WERI-Rb-1 (cell line): ENCODE measurements around the gene SLC22A5.

ENCODE experiments used
- DNase-seq: peaks from one replicate; pipeline ENCODE4 v3.0.0-alpha.2; 2020
- H3K27ac ChIP-seq: fragments of 250-450 bp; sonication (Bioruptor Pico); 2 replicates; pipeline ENCODE4 v1.5.1; 2020; ENCODE audit warnings: mild to moderate bottlenecking, moderate library complexity
- H3K27me3 ChIP-seq: fragments of 250-450 bp; sonication (Bioruptor Pico); 2 replicates; pipeline ENCODE4 v1.5.1; 2021; ENCODE audit warnings: mild to moderate bottlenecking, low read depth, moderate library complexity; ENCODE audit not compliant: insufficient read depth, severe bottlenecking
- H3K36me3 ChIP-seq: fragments of 250-450 bp; sonication (Bioruptor Pico); 2 replicates; pipeline ENCODE4 v1.5.1; 2020; ENCODE audit warnings: mild to moderate bottlenecking, moderate library complexity
- H3K4me3 ChIP-seq: 2 replicates; pipeline ENCODE4 v1.5.1; 2011; ENCODE audit warnings: low read depth, mild to moderate bottlenecking, control low read depth, low read length
- H3K9me3 ChIP-seq: fragments of 250-450 bp; sonication (Bioruptor Pico); 2 replicates; pipeline ENCODE4 v1.5.1; 2021; ENCODE audit warnings: mild to moderate bottlenecking, moderate library complexity; ENCODE audit not compliant: severe bottlenecking
- TF ChIP-seq, protein P1 (sequence below): IDR thresholded peaks from 2 replicates; pipeline ENCODE4 v1.5.1; 2011; ENCODE audit warnings: low read depth, mild to moderate bottlenecking, control low read depth, inconsistent platforms, low read length

Gene SLC22A5

DNA sequence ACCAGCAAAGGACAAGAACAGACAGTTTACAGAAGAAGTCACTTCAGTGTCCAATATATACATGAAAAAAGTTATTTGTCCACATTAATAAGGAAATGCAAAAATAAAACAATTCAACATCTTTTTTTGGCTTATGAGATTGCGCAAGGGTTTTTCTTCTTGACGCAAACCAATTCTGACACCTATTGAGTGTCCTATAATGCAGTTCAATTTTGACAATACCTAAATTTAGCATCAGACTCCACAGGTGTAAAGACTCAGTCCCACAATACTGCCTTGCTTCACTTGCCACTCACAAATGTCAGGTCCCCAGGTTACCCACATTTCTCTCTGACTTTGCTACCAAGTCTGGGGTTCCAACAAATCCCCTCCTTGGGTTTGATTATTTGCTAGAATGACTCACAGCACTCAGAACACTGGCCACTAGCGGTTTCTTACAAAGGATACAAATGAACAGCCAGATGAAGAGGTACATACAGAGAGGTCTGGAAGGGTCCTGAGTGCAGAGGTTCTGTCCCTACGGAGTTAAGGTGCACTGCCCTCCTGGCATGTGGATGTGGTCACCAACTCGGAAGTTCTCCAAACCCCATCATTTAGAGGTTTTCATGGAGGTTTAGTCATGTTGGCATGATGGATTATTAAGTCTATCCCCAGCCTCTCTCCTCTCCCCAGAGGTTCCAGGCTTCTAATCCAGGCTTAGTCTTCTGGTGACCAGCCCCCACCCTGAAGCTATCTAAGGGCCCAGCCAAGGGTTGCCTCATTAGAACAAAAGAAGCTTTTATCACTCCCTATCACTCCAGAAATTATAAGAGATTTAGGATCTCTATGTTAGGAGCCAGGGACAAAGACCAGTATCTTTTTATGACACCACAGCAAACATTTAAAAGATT lies 27.0 kb upstream of the SLC22A5 start:
- Histone ChIP-seq H3K27me3 (no peaks in the 10 kb centered on the region), H3K27ac (peak overlapping the region; percentile 10; the same call in 1 of the 2 replicates), H3K9me3 (no peaks in the 10 kb centered on the region), H3K36me3 (no peaks in the 10 kb centered on the region), H3K4me3 (no peak overlapping the region)
- peak; percentile 79 for DNase-seq
- TF ChIP-seq, protein P1, sequence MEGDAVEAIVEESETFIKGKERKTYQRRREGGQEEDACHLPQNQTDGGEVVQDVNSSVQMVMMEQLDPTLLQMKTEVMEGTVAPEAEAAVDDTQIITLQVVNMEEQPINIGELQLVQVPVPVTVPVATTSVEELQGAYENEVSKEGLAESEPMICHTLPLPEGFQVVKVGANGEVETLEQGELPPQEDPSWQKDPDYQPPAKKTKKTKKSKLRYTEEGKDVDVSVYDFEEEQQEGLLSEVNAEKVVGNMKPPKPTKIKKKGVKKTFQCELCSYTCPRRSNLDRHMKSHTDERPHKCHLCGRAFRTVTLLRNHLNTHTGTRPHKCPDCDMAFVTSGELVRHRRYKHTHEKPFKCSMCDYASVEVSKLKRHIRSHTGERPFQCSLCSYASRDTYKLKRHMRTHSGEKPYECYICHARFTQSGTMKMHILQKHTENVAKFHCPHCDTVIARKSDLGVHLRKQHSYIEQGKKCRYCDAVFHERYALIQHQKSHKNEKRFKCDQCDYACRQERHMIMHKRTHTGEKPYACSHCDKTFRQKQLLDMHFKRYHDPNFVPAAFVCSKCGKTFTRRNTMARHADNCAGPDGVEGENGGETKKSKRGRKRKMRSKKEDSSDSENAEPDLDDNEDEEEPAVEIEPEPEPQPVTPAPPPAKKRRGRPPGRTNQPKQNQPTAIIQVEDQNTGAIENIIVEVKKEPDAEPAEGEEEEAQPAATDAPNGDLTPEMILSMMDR, result no peak

DNA sequence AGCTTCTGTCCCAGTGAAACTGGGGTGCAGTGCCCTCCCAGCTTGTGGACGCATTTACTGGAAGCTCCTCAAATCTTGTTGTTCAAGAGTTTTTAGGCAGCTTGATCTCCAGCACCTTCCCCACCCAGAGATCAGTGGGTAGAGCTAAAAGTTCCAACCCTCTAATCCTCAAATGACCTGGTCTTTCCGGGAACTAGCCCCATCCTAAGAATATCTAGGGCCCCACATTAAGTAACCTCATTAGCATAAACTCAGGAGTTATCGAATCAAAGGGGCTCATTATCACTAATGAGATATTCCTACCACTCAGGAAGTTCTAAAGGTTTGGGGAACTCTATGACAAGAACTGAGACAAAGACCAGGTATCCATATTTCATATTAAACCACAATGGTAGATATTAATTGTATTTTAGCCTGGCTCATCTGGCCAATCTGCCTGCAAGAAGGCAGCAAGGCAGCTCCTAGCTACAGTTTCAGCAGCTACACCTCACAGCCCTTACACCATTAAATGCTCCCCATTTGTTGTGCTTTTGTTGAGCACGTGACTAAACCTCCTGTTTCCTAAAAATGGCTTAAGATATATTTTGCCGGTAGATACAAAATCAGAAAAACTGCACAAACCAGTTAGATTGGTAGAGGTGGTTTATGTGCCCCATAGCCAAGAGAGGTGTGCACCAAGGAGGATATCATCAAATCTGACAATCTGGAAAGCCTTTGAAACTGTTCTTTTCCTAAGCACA lies 24.6 kb upstream of the SLC22A5 start:
- no peaks in the 10 kb centered on the region for H3K36me3 ChIP-seq
- TF ChIP-seq, protein P1, result no peak

GRCh38 chr5:132353486-132353995 lies 16.0 kb upstream of the SLC22A5 start:
- H3K9me3 ChIP-seq, result no peaks in the 10 kb centered on the region
- H3K27me3 ChIP-seq, result no peaks in the 10 kb centered on the region
- TF ChIP-seq, protein P1, result no peak
- no peaks in the 10 kb centered on the region for H3K36me3 ChIP-seq
- no peak for DNase-seq
- no peak overlapping the region for H3K27ac ChIP-seq
- H3K4me3 ChIP-seq, result no peak overlapping the region

More for the DNA sequence above, 24.6 kb upstream of the SLC22A5 start:
- no peak overlapping the region for H3K4me3 ChIP-seq
- no peaks in the 10 kb centered on the region for H3K27me3 ChIP-seq
- H3K27ac ChIP-seq, result no peak overlapping the region
- no peaks in the 10 kb centered on the region for H3K9me3 ChIP-seq
- no peak for DNase-seq

GRCh38 chr5:132354381-132355139 lies 14.9 kb upstream of the SLC22A5 start:
- Histone ChIP-seq H3K27me3 (no peaks in the 10 kb centered on the region), H3K4me3 (no peak overlapping the region), H3K9me3 (no peaks in the 10 kb centered on the region), H3K36me3 (no peaks in the 10 kb centered on the region), H3K27ac (no peak overlapping the region)
- TF ChIP-seq, protein P1, result no peak
- DNase-seq, result no peak

- TF ChIP-seq, protein P1, result no peak
Measured at GRCh38 chr5:132355140-132355765, 14.3 kb upstream of the SLC22A5 start.

More at GRCh38 chr5:132355140-132355765, 14.3 kb upstream of the SLC22A5 start:
- no peak overlapping the region for H3K27ac ChIP-seq
- no peaks in the 10 kb centered on the region for H3K36me3 ChIP-seq
- no peaks in the 10 kb centered on the region for H3K9me3 ChIP-seq
- no peaks in the 10 kb centered on the region for H3K27me3 ChIP-seq
- no peak for DNase-seq
- H3K4me3 ChIP-seq, result no peak overlapping the region
